Transverse colon (tissue), 4 donors: ENCODE data around the gene XPO6.

Experiments
- EP300 ChIP-seq: sonication (generic); formaldehyde crosslinking; IDR thresholded peaks from one replicate; pipeline ENCODE4 v1.6.1; 2017; ENCODE audit warnings: antibody characterized with exemption, low read depth
- POLR2AphosphoS5 ChIP-seq, 3 donors: sonication (generic); formaldehyde crosslinking; IDR thresholded peaks; one replicate each; pipeline ENCODE4 v1.6.1; 2016; ENCODE audit warnings: antibody characterized with exemption in 3 of 3
- TF ChIP-seq, protein P1 (sequence below), 5 experiments: fragments of 200-600 bp in 3 of 5; fragments of 450-650 bp in 2 of 5; sonication (generic) in 3 of 5; IDR thresholded peaks; 1 replicate in 2 of 5; 2 replicates in 3 of 5; pipeline ENCODE4 v1.5.1; 2016 to 2017; ENCODE audit warnings: antibody characterized with exemption in 5 of 5, inconsistent platforms in 3 of 5, mild to moderate bottlenecking in 2 of 5, moderate library complexity in 1 of 5

GRCh38 chr16:28106467-28107215, 105.1 kb downstream of the XPO6 start:
- TF ChIP-seq, protein P1, sequence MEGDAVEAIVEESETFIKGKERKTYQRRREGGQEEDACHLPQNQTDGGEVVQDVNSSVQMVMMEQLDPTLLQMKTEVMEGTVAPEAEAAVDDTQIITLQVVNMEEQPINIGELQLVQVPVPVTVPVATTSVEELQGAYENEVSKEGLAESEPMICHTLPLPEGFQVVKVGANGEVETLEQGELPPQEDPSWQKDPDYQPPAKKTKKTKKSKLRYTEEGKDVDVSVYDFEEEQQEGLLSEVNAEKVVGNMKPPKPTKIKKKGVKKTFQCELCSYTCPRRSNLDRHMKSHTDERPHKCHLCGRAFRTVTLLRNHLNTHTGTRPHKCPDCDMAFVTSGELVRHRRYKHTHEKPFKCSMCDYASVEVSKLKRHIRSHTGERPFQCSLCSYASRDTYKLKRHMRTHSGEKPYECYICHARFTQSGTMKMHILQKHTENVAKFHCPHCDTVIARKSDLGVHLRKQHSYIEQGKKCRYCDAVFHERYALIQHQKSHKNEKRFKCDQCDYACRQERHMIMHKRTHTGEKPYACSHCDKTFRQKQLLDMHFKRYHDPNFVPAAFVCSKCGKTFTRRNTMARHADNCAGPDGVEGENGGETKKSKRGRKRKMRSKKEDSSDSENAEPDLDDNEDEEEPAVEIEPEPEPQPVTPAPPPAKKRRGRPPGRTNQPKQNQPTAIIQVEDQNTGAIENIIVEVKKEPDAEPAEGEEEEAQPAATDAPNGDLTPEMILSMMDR (IDR thresholded peaks at IDR 0.05) = no peak
- TF ChIP-seq EP300 = no peak
- TF ChIP-seq POLR2AphosphoS5 (IDR thresholded peaks at IDR 0.05) = no peak
